CD4-positive, alpha-beta T cell (primary cell): Measurements from ENCODE around the gene CDYL. TPM values are rescaled to one million over a fixed set of nuclear protein-coding genes. Genes with fewer than 3 reads are reported as not detected.

ENCODE experiments used
- ATAC-seq: fragments of 200-7000 bp; cut with Tn5 transposase; one replicate; pipeline ENCODE4 v1.10.0; 2022; ENCODE audit warnings: mild to moderate bottlenecking; ENCODE audit not compliant: poor library complexity
- CTCF ChIA-PET: fragments of 350-600 bp; sonication (Branson Sonifier 250); formaldehyde crosslinking; loops from one replicate; lab custom pipeline; 2021; ENCODE audit warnings: antibody characterized with exemption, inconsistent platforms; lab: Charles Lee
- POLR2A ChIA-PET: fragments of 350-600 bp; sonication (Branson Sonifier 250); formaldehyde crosslinking; loops from one replicate; lab custom pipeline; 2021; ENCODE audit warnings: antibody characterized with exemption, inconsistent platforms; lab: Charles Lee
- DNase-seq, 14 experiments: peaks; one replicate each; pipeline ENCODE4 v3.0.0-alpha.2; 2013 to 2020; ENCODE audit warnings: mixed read lengths in 2 of 14
- H3K27ac ChIP-seq, 2 donors: one replicate each; pipeline versions ENCODE4 v1.5.1 to v1.7.0; 2013; ENCODE audit warnings: low read length in 2 of 2, low read depth in 1 of 2, mild to moderate bottlenecking in 1 of 2
- H3K27me3 ChIP-seq, 2 experiments: 1 replicate in 1 of 2; 2 replicates in 1 of 2; pipeline versions ENCODE4 v1.6.1 to v1.7.0; 2013; ENCODE audit warnings: low read length in 2 of 2, control low read depth in 1 of 2, mild to moderate bottlenecking in 1 of 2, moderate library complexity in 1 of 2; ENCODE audit not compliant: insufficient read depth in 2 of 2, control insufficient read depth in 1 of 2
- H3K36me3 ChIP-seq: one replicate; pipeline ENCODE4 v1.6.1; 2013; ENCODE audit warnings: low read length, control low read depth; ENCODE audit not compliant: insufficient read depth
- H3K4me1 ChIP-seq: one replicate; pipeline ENCODE4 v1.6.1; 2013; ENCODE audit warnings: low read length, control low read depth; ENCODE audit not compliant: insufficient read depth
- H3K4me3 ChIP-seq: one replicate; pipeline ENCODE4 v1.5.1; 2013; ENCODE audit warnings: mild to moderate bottlenecking, low read length, moderate library complexity
- H3K9me3 ChIP-seq, 2 experiments: 1 replicate in 1 of 2; 2 replicates in 1 of 2; pipeline versions ENCODE4 v1.6.1 to v1.7.0; 2013; ENCODE audit warnings: low read length in 2 of 2, mild to moderate bottlenecking in 2 of 2, control low read depth in 1 of 2, moderate library complexity in 1 of 2; ENCODE audit not compliant: control insufficient read depth in 1 of 2, insufficient read depth in 1 of 2
- H3K27ac Mint-ChIP-seq: one replicate; pipeline ENCODE4 v1.8.0; 2020; ENCODE audit warnings: mixed read lengths
- H3K27me3 Mint-ChIP-seq: one replicate; pipeline ENCODE4 v1.8.0; 2021; ENCODE audit warnings: mixed read lengths
- H3K36me3 Mint-ChIP-seq: one replicate; pipeline ENCODE4 v1.8.0; 2021; ENCODE audit warnings: low read depth, mixed read lengths
- H3K4me1 Mint-ChIP-seq: one replicate; pipeline ENCODE4 v1.8.0; 2021; ENCODE audit warnings: low read depth, mixed read lengths
- H3K4me3 Mint-ChIP-seq: one replicate; pipeline ENCODE4 v1.8.0; 2020; ENCODE audit warnings: mild to moderate bottlenecking, mixed read lengths
- H3K9me3 Mint-ChIP-seq: one replicate; pipeline ENCODE4 v1.8.0; 2020; ENCODE audit warnings: mixed read lengths
- CTCF ChIP-seq: fragments of 200-600 bp; IDR thresholded peaks from one replicate; pipeline ENCODE4 v1.8.0; 2022; ENCODE audit warnings: antibody characterized with exemption, mild to moderate bottlenecking
- intact Hi-C, 2 experiments: fragments of 100-400 bp; cut with DNase I in 1 of 2; cut with micrococcal nuclease in 1 of 2; formaldehyde crosslinking; loops; one replicate each; pipeline versions ENCODE4 v1.15.1 to v1.9.0; 2023 to 2025; cut with DNase I, micrococcal nuclease
- total RNA-seq, 174 experiments: library from RNA in 2 of 174; stranded (reverse) in 2 of 174; gene quantifications; one replicate each; pipeline ENCODE4 v1.2.3 and lab custom pipeline; 2021 to 2026

The CDYL gene
- total RNA-seq, 2 experiments from 2014 or later = 23.8 to 23.9 TPM

- Histone ChIP-seq H3K9me3 (peaks cover 0 to 4% of the 10 kb centered on the region in 2 experiments), H3K4me3 (peak overlapping the region; percentile 81), H3K36me3 (no peaks in the 10 kb centered on the region), H3K4me1 (peaks cover 18% of the 10 kb centered on the region), H3K27me3 (no peaks in the 10 kb centered on the region), H3K27ac (no peak overlapping the region)
- DNase-seq = peak; percentile 33 to 88 (median 64)
- TF ChIP-seq CTCF = no peak
- Mint-ChIP-seq H3K27ac (peak overlapping the region; percentile 87), H3K27me3 (no peaks in the 10 kb centered on the region), H3K4me3 (peak overlapping the region; percentile 98), H3K36me3 (peaks cover 19% of the 10 kb centered on the region), H3K9me3 (peaks cover 9% of the 10 kb centered on the region), H3K4me1 (peaks cover 44% of the 10 kb centered on the region)
- ChIA-PET POLR2A (interaction anchor here (0.6 to 2.9 kb wide), 8 partner anchors 10 to 1908 kb away, joined by 3 to 12 read pairs (median 4); partner anchors contain the start of gene RPP40), CTCF (no interaction called here)
- intact Hi-C loops = loop anchor here (2.0 to 10.0 kb wide), 8 partner anchors 229 to 1421 kb away; partner anchors contain the start of genes RPP40 (in 2 of the 2), ECI2 (in 1 of the 2), FARS2 (in 1 of the 2) and LYRM4 (in 1 of the 2)
- ATAC-seq = peak; percentile 48
Observed at GRCh38 chr6:4775494-4776130, 592 bp upstream of the CDYL start.

GRCh38 chr6:4776493-4777393 lies 539 bp downstream of the CDYL start:
- Histone ChIP-seq H3K9me3 (peaks cover 0 to 4% of the 10 kb centered on the region in 2 experiments), H3K4me1 (peaks cover 18% of the 10 kb centered on the region), H3K4me3 (peak overlapping the region; percentile 63), H3K27ac (no peak overlapping the region), H3K27me3 (no peaks in the 10 kb centered on the region), H3K36me3 (no peaks in the 10 kb centered on the region)
- Mint-ChIP-seq H3K4me1 (peaks cover 56% of the 10 kb centered on the region), H3K27me3 (no peaks in the 10 kb centered on the region), H3K9me3 (peaks cover 9% of the 10 kb centered on the region), H3K36me3 (peaks cover 19% of the 10 kb centered on the region), H3K27ac (peak overlapping the region; percentile 60), H3K4me3 (peak overlapping the region; percentile 90)
- intact Hi-C loops = loop anchor here (2.0 to 10.0 kb wide), 8 partner anchors 228 to 1422 kb away; partner anchors contain the start of genes RPP40 (in 2 of the 2), ECI2 (in 1 of the 2), FARS2 (in 1 of the 2) and LYRM4 (in 1 of the 2)
- ChIA-PET POLR2A (interaction anchor here (0.8 to 2.9 kb wide), 9 partner anchors 9 to 755 kb away, joined by 3 to 12 read pairs (median 4); partner anchors contain the start of gene RPP40), CTCF (no interaction called here)
- ATAC-seq (peak; percentile 2), DNase-seq (peak in 10 of 14 experiments; percentile 11 to 50 (median 28))
- TF ChIP-seq CTCF = no peak

- peak in 2 of 14 experiments; percentile 34 to 42 for DNase-seq
- intact Hi-C loops = loop anchor here (2.0 to 10.0 kb wide), 8 partner anchors 227 to 1423 kb away; partner anchors contain the start of genes RPP40 (in 2 of the 2), ECI2 (in 1 of the 2), FARS2 (in 1 of the 2) and LYRM4 (in 1 of the 2)
- peaks cover 19% of the 10 kb centered on the region for H3K36me3 Mint-ChIP-seq
- H3K36me3 ChIP-seq = no peaks in the 10 kb centered on the region
- H3K4me3 Mint-ChIP-seq = peak overlapping the region; percentile 90
- H3K27me3 ChIP-seq = no peaks in the 10 kb centered on the region
- H3K27ac Mint-ChIP-seq = peak overlapping the region; percentile 60
- no peak for ATAC-seq
- ChIA-PET POLR2A (interaction anchor here (2.9 kb wide), 1 partner anchor 13 kb away, joined by 12 read pairs; no protein-coding TSS in a partner anchor), CTCF (no interaction called here)
- peaks cover 0 to 4% of the 10 kb centered on the region in 2 experiments for H3K9me3 ChIP-seq
- peak overlapping the region; percentile 63 for H3K4me3 ChIP-seq
- H3K9me3 Mint-ChIP-seq = peaks cover 6% of the 10 kb centered on the region
- H3K4me1 ChIP-seq = peaks cover 18% of the 10 kb centered on the region
- TF ChIP-seq CTCF = no peak
- H3K27ac ChIP-seq = no peak overlapping the region
- peaks cover 62% of the 10 kb centered on the region for H3K4me1 Mint-ChIP-seq
- H3K27me3 Mint-ChIP-seq = no peaks in the 10 kb centered on the region
Observed at GRCh38 chr6:4777394-4777935, 1.3 kb downstream of the CDYL start.
